ENCODE measurements around the gene C1QTNF3. TPM values are rescaled to one million over a fixed set of nuclear protein-coding genes. Genes with fewer than 3 reads are reported as not detected.

The C1QTNF3 gene
- total RNA-seq, 2 donors from 2014 or later: 1.6 to 8.2 TPM

DNA sequence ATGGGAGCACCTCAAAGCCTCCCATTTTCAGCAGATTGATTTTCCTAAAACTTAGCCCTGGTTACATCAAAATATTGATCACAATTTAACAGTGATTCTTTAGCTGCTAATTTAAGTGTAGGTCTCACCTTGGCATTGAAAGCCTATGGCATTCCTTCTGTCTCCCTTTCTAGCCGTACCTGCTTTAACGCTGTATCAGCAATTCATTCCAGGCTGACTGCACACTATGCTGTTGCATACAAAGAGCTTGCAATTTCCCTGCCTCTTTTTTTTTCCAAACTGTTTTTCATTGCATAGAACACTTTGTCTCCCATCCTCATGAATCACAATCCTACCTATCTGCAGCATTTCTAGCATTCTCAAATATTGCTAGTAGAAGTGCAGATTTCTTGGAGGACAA lies 26.3 kb downstream of the C1QTNF3 start:
- H3K4me1 ChIP-seq (replicated peaks): no peaks in the 10 kb centered on the region
- H3K9me3 ChIP-seq: no peaks in the 10 kb centered on the region
- no peak overlapping the region for H3K27ac ChIP-seq
- no peaks in the 10 kb centered on the region for H3K27me3 ChIP-seq (replicated peaks; ENCODE audit: insufficient read depth)
- H3K4me3 ChIP-seq: no peak overlapping the region
- no peak for TF ChIP-seq POLR2AphosphoS5 (IDR thresholded peaks at IDR 0.05)
- TF ChIP-seq, protein P1, sequence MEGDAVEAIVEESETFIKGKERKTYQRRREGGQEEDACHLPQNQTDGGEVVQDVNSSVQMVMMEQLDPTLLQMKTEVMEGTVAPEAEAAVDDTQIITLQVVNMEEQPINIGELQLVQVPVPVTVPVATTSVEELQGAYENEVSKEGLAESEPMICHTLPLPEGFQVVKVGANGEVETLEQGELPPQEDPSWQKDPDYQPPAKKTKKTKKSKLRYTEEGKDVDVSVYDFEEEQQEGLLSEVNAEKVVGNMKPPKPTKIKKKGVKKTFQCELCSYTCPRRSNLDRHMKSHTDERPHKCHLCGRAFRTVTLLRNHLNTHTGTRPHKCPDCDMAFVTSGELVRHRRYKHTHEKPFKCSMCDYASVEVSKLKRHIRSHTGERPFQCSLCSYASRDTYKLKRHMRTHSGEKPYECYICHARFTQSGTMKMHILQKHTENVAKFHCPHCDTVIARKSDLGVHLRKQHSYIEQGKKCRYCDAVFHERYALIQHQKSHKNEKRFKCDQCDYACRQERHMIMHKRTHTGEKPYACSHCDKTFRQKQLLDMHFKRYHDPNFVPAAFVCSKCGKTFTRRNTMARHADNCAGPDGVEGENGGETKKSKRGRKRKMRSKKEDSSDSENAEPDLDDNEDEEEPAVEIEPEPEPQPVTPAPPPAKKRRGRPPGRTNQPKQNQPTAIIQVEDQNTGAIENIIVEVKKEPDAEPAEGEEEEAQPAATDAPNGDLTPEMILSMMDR (IDR thresholded peaks at IDR 0.05): no peak
- no peak for TF ChIP-seq POLR2A (IDR thresholded peaks at IDR 0.05)
- H3K36me3 ChIP-seq: no peaks in the 10 kb centered on the region
- intact Hi-C loops (cut with DNase I): no loop called here
- WGBS: 47% methylated on average over 2 of the region's 2 CpGs
- no peak for DNase-seq (ENCODE audit: low spot score)

DNA sequence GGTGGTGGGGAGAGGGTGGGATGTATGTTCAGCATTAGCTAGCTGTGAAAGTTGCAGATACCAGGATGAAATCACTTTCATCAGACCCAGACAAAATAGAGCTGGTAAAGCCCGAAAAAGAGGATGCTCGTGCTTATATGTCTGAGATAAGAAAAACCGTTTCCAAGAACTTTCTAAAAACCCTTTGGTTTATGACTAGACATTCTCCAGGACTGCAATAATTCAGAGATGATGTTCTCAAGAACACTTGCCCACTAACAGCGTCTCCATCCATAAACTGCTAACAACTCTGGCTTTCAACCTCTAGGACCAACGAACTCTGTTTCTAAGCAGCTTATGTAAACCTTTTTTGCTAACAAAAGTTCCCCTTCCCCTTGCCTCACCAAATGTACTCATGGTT lies 26.8 kb downstream of the C1QTNF3 start:
- intact Hi-C loops (cut with DNase I): no loop called here
- TF ChIP-seq POLR2A (IDR thresholded peaks at IDR 0.05) (no peak), POLR2AphosphoS5 (IDR thresholded peaks at IDR 0.05) (no peak)
- TF ChIP-seq, protein P1 (IDR thresholded peaks at IDR 0.05): no peak
- DNase-seq (ENCODE audit: low spot score): no peak

DNA sequence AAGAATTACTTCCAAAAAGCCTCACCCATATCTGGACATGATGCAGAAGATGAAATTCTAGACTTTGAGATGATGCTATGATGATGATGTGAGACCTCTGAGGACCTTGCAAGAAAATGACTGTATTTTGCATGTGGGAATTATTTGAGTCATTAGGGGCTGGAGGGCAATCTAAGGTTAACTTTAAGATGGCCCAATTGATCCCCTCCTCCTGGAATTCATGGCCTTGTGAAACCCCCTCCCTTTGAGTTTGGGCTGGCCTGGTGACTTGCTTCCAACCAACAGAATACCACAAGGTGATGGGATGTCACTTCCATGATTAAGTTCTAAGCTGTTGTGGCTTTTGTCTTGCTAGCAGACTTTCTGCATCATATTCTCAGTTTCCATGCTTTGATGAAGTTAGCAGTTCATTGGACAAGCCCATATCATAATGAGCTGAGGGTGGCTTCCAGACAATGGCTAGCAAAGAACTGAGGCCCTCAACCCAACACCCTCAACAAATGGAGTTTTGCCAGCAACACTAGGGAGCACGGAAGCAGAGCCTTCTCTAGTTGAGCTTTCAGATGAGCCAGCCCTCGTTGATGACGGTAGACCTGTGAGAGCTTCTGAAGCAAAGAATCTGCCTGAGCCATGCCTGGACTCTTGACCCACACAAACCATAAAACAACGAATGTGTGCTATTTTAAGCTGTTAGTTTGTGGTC lies 27.7 kb downstream of the C1QTNF3 start:
- Histone ChIP-seq H3K9me3 (no peaks in the 10 kb centered on the region), H3K4me1 (replicated peaks) (no peaks in the 10 kb centered on the region), H3K27me3 (replicated peaks; ENCODE audit: insufficient read depth) (no peaks in the 10 kb centered on the region), H3K4me3 (no peak overlapping the region), H3K27ac (no peak overlapping the region), H3K36me3 (no peaks in the 10 kb centered on the region)
- DNase-seq (ENCODE audit: low spot score): no peak
- TF ChIP-seq POLR2A (IDR thresholded peaks at IDR 0.05) (no peak), POLR2AphosphoS5 (IDR thresholded peaks at IDR 0.05) (no peak)
- TF ChIP-seq, protein P1 (IDR thresholded peaks at IDR 0.05): no peak
- intact Hi-C loops (cut with DNase I): no loop called here
- WGBS: 86% methylated on average over 4 of the region's 4 CpGs

More for the DNA sequence above, 26.8 kb downstream of the C1QTNF3 start:
- WGBS: 73% methylated on average over 5 of the region's 5 CpGs
- H3K27ac ChIP-seq: no peak overlapping the region
- no peaks in the 10 kb centered on the region for H3K9me3 ChIP-seq
- H3K36me3 ChIP-seq: no peaks in the 10 kb centered on the region
- no peaks in the 10 kb centered on the region for H3K27me3 ChIP-seq (replicated peaks; ENCODE audit: insufficient read depth)
- no peaks in the 10 kb centered on the region for H3K4me1 ChIP-seq (replicated peaks)
- no peak overlapping the region for H3K4me3 ChIP-seq

DNA sequence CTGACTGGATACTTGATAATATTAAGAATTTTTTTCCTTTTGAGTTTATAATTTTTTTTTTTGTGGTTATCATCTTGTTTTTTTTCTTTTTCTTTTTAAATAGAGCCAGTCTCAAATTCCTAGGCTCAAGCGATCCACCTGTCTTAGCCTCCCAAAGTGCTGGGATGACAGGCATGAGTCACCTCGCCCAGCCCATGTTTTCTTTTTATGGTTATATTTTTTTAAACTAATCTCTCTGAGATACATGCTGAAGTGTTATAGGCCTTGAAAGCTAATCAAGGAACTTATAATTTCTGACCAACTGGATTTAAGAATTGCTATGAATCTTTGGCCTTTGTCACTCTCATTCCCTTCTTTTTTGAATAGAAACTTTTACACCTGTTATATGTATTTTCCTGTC lies 28.4 kb downstream of the C1QTNF3 start:
- intact Hi-C loops (cut with DNase I): no loop called here
- Histone ChIP-seq H3K4me1 (replicated peaks) (no peaks in the 10 kb centered on the region), H3K36me3 (no peaks in the 10 kb centered on the region), H3K27ac (no peak overlapping the region), H3K4me3 (no peak overlapping the region), H3K27me3 (replicated peaks; ENCODE audit: insufficient read depth) (no peaks in the 10 kb centered on the region), H3K9me3 (no peaks in the 10 kb centered on the region)
- DNase-seq (ENCODE audit: low spot score): no peak
- 97% methylated on average over 2 of the region's 2 CpGs for WGBS
- no peak for TF ChIP-seq POLR2AphosphoS5 (IDR thresholded peaks at IDR 0.05)
- TF ChIP-seq, protein P1 (IDR thresholded peaks at IDR 0.05): no peak

DNA sequence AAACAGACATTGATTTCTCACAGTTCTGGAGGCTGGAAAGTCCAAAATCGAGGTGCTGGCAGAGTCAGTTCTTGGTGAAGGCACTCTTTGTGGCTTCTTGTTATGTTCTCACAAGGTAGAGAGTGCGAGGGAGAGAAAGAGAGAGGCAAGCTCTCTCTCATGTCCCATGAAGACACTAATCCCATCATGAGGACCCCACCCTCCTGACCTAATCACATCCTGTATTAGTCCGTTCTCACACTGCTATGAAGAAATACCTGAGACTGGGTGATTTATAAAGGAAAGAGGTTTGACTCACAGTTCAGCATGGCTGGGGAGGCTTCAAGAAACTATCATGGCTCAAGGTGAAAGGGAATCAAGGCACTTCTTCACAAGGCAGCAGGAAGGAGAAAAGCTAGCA lies 29.5 kb downstream of the C1QTNF3 start:
- H3K36me3 ChIP-seq: no peaks in the 10 kb centered on the region
- intact Hi-C loops (cut with DNase I): no loop called here
- TF ChIP-seq, protein P1 (IDR thresholded peaks at IDR 0.05): no peak
- TF ChIP-seq POLR2AphosphoS5 (IDR thresholded peaks at IDR 0.05) (no peak), POLR2A (IDR thresholded peaks at IDR 0.05) (no peak)
- H3K27ac ChIP-seq: no peak overlapping the region
- 94% methylated on average over 3 of the region's 3 CpGs for WGBS
- H3K4me1 ChIP-seq (replicated peaks): no peaks in the 10 kb centered on the region
- no peaks in the 10 kb centered on the region for H3K9me3 ChIP-seq
- H3K4me3 ChIP-seq: no peak overlapping the region
- DNase-seq (ENCODE audit: low spot score): no peak
- H3K27me3 ChIP-seq (replicated peaks; ENCODE audit: insufficient read depth): no peaks in the 10 kb centered on the region
